A549 (cell line): Measurements from ENCODE around the gene FAM240A. TPM values are rescaled to one million over a fixed set of nuclear protein-coding genes. Genes with fewer than 3 reads are reported as not detected.

Experiments used
- ATAC-seq, 2 experiments: fragments of 200-7000 bp in 1 of 2; fragments of >200 bp in 1 of 2; cut with Nextera tagmentation in 1 of 2; cut with Tn5 transposase in 1 of 2; 3 replicates each; pipeline versions ENCODE4 v1.8.0 to v1.9.1; 2018 to 2020; ENCODE audit warnings: mild to moderate bottlenecking in 1 of 2, moderate library complexity in 1 of 2
- CTCF ChIA-PET: fragments of 300-600 bp; sonication (Branson Sonifier 250); formaldehyde crosslinking; extraction: SDS; loops from one replicate; lab custom pipeline; 2021; ENCODE audit warnings: antibody characterized with exemption, inconsistent platforms; lab: Yijun Ruan, JAX
- POLR2A ChIA-PET: fragments of 350-600 bp; formaldehyde crosslinking; extraction: SDS; loops from one replicate; lab custom pipeline; 2021; ENCODE audit warnings: antibody characterized with exemption, inconsistent platforms; lab: Yijun Ruan, JAX
- DNase-seq, 2 experiments: peaks; one replicate each; pipeline versions ENCODE4 v3.0.0 to v3.0.0-alpha.2; 2011 to 2016; ENCODE audit warnings: low read depth in 1 of 2, low spot score in 1 of 2
- FAIRE-seq: peaks from 2 replicates; lab custom pipeline; 2011; peaks lifted over from hg19 to GRCh38; lab: Jason Lieb, UNC
- H3K27ac ChIP-seq, 2 experiments: fragments of >200 bp; sonication (Bioruptor Twin); formaldehyde crosslinking; 3 replicates each; pipeline ENCODE4 v1.5.1; 2016 to 2017
- H3K4me1 ChIP-seq: fragments of >200 bp; sonication (Bioruptor Twin); formaldehyde crosslinking; 3 replicates; pipeline ENCODE4 v1.6.1; 2016
- H3K4me2 ChIP-seq: fragments of >200 bp; sonication (Bioruptor Twin); formaldehyde crosslinking; 3 replicates; pipeline ENCODE4 v1.6.1; 2016
- H3K4me3 ChIP-seq: fragments of >200 bp; sonication (Bioruptor Twin); formaldehyde crosslinking; 3 replicates; pipeline ENCODE4 v1.5.1; 2016
- H3K9me3 ChIP-seq: fragments of >200 bp; sonication (Bioruptor Twin); formaldehyde crosslinking; 3 replicates; pipeline ENCODE4 v1.6.1; 2016
- E2F6 ChIP-seq: IDR thresholded peaks from 2 replicates; pipeline ENCODE4 v1.6.1; 2012; ENCODE audit warnings: low read depth, borderline replicate concordance
- EHF ChIP-seq: fragments of 250-450 bp; sonication (Bioruptor Pico); IDR thresholded peaks from 2 replicates; pipeline ENCODE4 v1.5.0; 2020; ENCODE audit warnings: mild to moderate bottlenecking
- EHMT2 ChIP-seq: fragments of 200-600 bp; sonication (generic); IDR thresholded peaks from 2 replicates; pipeline ENCODE4 v1.6.1; 2016; ENCODE audit warnings: antibody characterized with exemption, low read depth, mild to moderate bottlenecking, moderate library complexity
- EP300 ChIP-seq, 2 experiments: fragments of >200 bp; sonication (Bioruptor Twin); formaldehyde crosslinking; IDR thresholded peaks; 2 replicates in 1 of 2; 3 replicates in 1 of 2; pipeline ENCODE4 v1.6.1; 2016 to 2017
- ESRRA ChIP-seq: fragments of 150-350 bp; IDR thresholded peaks from 2 replicates; pipeline ENCODE4 v1.6.1; 2014; ENCODE audit warnings: mild to moderate bottlenecking, low read length, borderline replicate concordance
- FOXS1 ChIP-seq: fragments of 250-450 bp; sonication (Bioruptor Pico); IDR thresholded peaks from 2 replicates; pipeline ENCODE4 v1.5.0; 2020; ENCODE audit warnings: mild to moderate bottlenecking, moderate library complexity
- GATA3 ChIP-seq: IDR thresholded peaks from 2 replicates; pipeline ENCODE4 v1.6.1; 2012; ENCODE audit warnings: borderline replicate concordance
- HEYL ChIP-seq: fragments of 250-450 bp; sonication (Bioruptor Pico); IDR thresholded peaks from 2 replicates; pipeline ENCODE4 v1.8.0; 2021; ENCODE audit warnings: mild to moderate bottlenecking, moderate library complexity
- HOXB5 ChIP-seq: fragments of 250-450 bp; sonication (Bioruptor Pico); IDR thresholded peaks from 2 replicates; pipeline ENCODE4 v1.5.0; 2020; ENCODE audit warnings: mild to moderate bottlenecking, moderate library complexity
- KDM1A ChIP-seq: fragments of 200-600 bp; sonication (generic); IDR thresholded peaks from 2 replicates; pipeline ENCODE4 v1.6.1; 2016; ENCODE audit warnings: low read depth, mild to moderate bottlenecking
- KDM5A ChIP-seq: fragments of 200-600 bp; sonication (generic); IDR thresholded peaks from 2 replicates; pipeline ENCODE4 v1.6.1; 2016; ENCODE audit warnings: antibody characterized with exemption, mild to moderate bottlenecking
- MAX ChIP-seq: IDR thresholded peaks from 2 replicates; pipeline ENCODE4 v1.6.1; 2012
- NR3C1 ChIP-seq: fragments of >200 bp; sonication (Bioruptor Twin); formaldehyde crosslinking; IDR thresholded peaks from 3 replicates; pipeline ENCODE4 v1.6.1; 2017
- PBX3 ChIP-seq: IDR thresholded peaks from 2 replicates; pipeline ENCODE4 v1.6.1; 2012
- RCOR1 ChIP-seq: fragments of 150-350 bp; IDR thresholded peaks from 2 replicates; pipeline ENCODE4 v1.6.1; 2014; ENCODE audit warnings: antibody characterized with exemption, low read length, low read depth
- REST ChIP-seq: fragments of 200-600 bp; sonication (generic); IDR thresholded peaks from 2 replicates; pipeline ENCODE4 v1.6.1; 2016; ENCODE audit warnings: antibody characterized with exemption, mild to moderate bottlenecking, moderate library complexity
- TFCP2L1 ChIP-seq: fragments of 250-450 bp; sonication (Bioruptor Pico); IDR thresholded peaks from 2 replicates; pipeline ENCODE4 v1.5.0; 2021; ENCODE audit warnings: mild to moderate bottlenecking
- TP53 ChIP-seq: fragments of 250-450 bp; sonication (Bioruptor Pico); IDR thresholded peaks from 2 replicates; pipeline ENCODE4 v1.5.0; 2021; ENCODE audit warnings: mild to moderate bottlenecking, moderate library complexity
- ZC3H11A ChIP-seq: fragments of 450-650 bp; IDR thresholded peaks from 2 replicates; pipeline ENCODE4 v1.6.1; 2014; ENCODE audit warnings: antibody characterized with exemption, mild to moderate bottlenecking
- WGBS: methylation state at CpG from one replicate; pipeline ENCODE4 v1.1.6; 2017; ENCODE audit errors: missing lambda C conversion rate; 5-methylcytosine and 5-hydroxymethylcytosine counted together
- polyA plus RNA-seq, 4 experiments: library from polyadenylated mRNA; depleted of rRNA in 3 of 4; stranded (reverse); fragments of >200 nt; fragmentation: RNase III in 1 of 4; extraction: RNeasy Plus Mini Kit Qiagen cat#74134 plus additional on column Dnase treatment in 1 of 4; gene quantifications; 2 replicates in 3 of 4; 3 replicates in 1 of 4; pipeline ENCODE4 v1.2.3, GENCODE V29; 2011 to 2017

FAM240A gene
- polyA plus RNA-seq, 2 of the 4 experiments (the other 2 are of a cell fraction) = not detected

- Histone ChIP-seq H3K4me1 (no peaks in the 10 kb centered on the region), H3K27ac (no peak overlapping the region), H3K9me3 (no peaks in the 10 kb centered on the region), H3K4me3 (no peak overlapping the region), H3K4me2 (no peak overlapping the region)
- ChIA-PET CTCF (interaction anchor here (1.0 kb wide), 1 partner anchor 41 kb away, joined by 5 read pairs; no protein-coding TSS in a partner anchor), POLR2A (no interaction called here)
- TF ChIP-seq MAX (no peak), REST (no peak), PBX3 (no peak), TFCP2L1 (no peak), EP300 (IDR thresholded peaks at IDR 0.05) (no peak)
- ATAC-seq (no peak), FAIRE-seq (no peak), DNase-seq (no peak)
- 28% methylated on average over 4 of the region's 5 CpGs for WGBS
These were observed 12.7 kb upstream of the FAM240A start for GRCh38 chr3:46599590-46599989.

- H3K27ac ChIP-seq = no peak overlapping the region
- DNase-seq = no peak
- ATAC-seq = no peak
- POLR2A ChIA-PET = no interaction called here
- CTCF ChIA-PET = interaction anchor here (1.2 kb wide), 1 partner anchor 115 kb away, joined by 3 read pairs; no protein-coding TSS in a partner anchor
- no peak overlapping the region for H3K4me2 ChIP-seq
- no peak for TF ChIP-seq HOXB5 (CRISPR knock-in tag)
- TF ChIP-seq, all 56 proteins: peak for 0
- Histone ChIP-seq H3K9me3 (no peaks in the 10 kb centered on the region), H3K4me1 (no peaks in the 10 kb centered on the region), H3K4me3 (no peak overlapping the region)
- WGBS = 13% methylated on average over 1 of the region's 1 CpG
- FAIRE-seq = no peak
These were observed 8.8 kb upstream of the FAM240A start for GRCh38 chr3:46603446-46604046.

- Histone ChIP-seq H3K4me3 (no peak overlapping the region), H3K4me1 (no peaks in the 10 kb centered on the region), H3K4me2 (no peak overlapping the region), H3K9me3 (no peaks in the 10 kb centered on the region)
- ChIA-PET CTCF (no interaction called here), POLR2A (no interaction called here)
- no peak for ATAC-seq
- TF ChIP-seq FOXS1 (CRISPR knock-in tag) (no peak), RCOR1 (no peak), EHF (CRISPR knock-in tag) (no peak), NR3C1 (no peak), E2F6 (no peak), EP300 (IDR thresholded peaks at IDR 0.05) (no peak), ZC3H11A (no peak), HEYL (CRISPR knock-in tag) (no peak), ESRRA (no peak), TP53 (CRISPR knock-in tag) (no peak), KDM1A (no peak), REST (no peak), MAX (no peak), GATA3 (no peak), EHMT2 (no peak), KDM5A (no peak)
- TF ChIP-seq, all 56 proteins: peak for 0
- FAIRE-seq (no peak), DNase-seq (no peak)
- 80% methylated on average over 2 of the region's 2 CpGs for WGBS
- no peak overlapping the region for H3K27ac ChIP-seq
These were observed 8.2 kb upstream of the FAM240A start for GRCh38 chr3:46604127-46604526.
